PC-9 (cell line): ENCODE results near the gene PRDM12.

Experiments
- CTCF ChIP-seq: fragments of 200-600 bp; sonication (generic); conservative IDR thresholded peaks from 2 replicates; pipeline ENCODE4 v1.6.1; 2017; ENCODE audit warnings: mixed run types, antibody characterized with exemption, mild to moderate bottlenecking, moderate library complexity
- EZH2 ChIP-seq: fragments of 200-600 bp; sonication (generic); IDR thresholded peaks from 2 replicates; pipeline ENCODE4 v1.8.0; 2017; ENCODE audit warnings: antibody characterized with exemption, low read depth

GRCh38 chr9:130699047-130699446 lies 34.7 kb downstream of the PRDM12 start:
- TF ChIP-seq CTCF, result no peak
- TF ChIP-seq EZH2, result no peak
